Measurements from ENCODE around the gene CRIP2. TPM values are rescaled to one million over a fixed set of nuclear protein-coding genes. Genes with fewer than 3 reads are reported as not detected.

CRIP2 gene
- total and polyA plus RNA-seq, 2 donors (not counting 3 experiments of a cell fraction or from before 2014, with no cell fraction given) = 322 to 954 TPM

GRCh38 chr14:105427936-105428485, 46.6 kb upstream of the CRIP2 start:
- no peaks in the 10 kb centered on the region for H3K9me1 ChIP-seq (replicated peaks; ENCODE audit: control insufficient read depth, extremely low read depth, insufficient read depth, low read length)
- no TSS peak for BruUV-seq (replicated peaks)
- no peak for DNase-seq (ENCODE audit: low read depth, low spot score)
- no peaks in the 10 kb centered on the region for H3K9me3 ChIP-seq (replicated peaks; ENCODE audit: control insufficient read depth, insufficient read depth, low read length)
- no peak overlapping the region for H3K4me2 ChIP-seq (ENCODE audit: insufficient read depth, low read length)
- no peaks in the 10 kb centered on the region for H3K27me3 ChIP-seq (ENCODE audit: control insufficient read depth in 2 of 2, insufficient read depth in 2 of 2, low read length in 2 of 2)
- FAIRE-seq = no peak
- no peak overlapping the region for H3K9ac ChIP-seq (replicated peaks; ENCODE audit: extremely low read depth, insufficient read depth, low read length)
- peaks cover 26% of the 10 kb centered on the region for H3K4me1 ChIP-seq (ENCODE audit: control insufficient read depth, extremely low read depth, insufficient read depth, low read length)
- H3K4me3 ChIP-seq (replicated peaks in 1 of 3; ENCODE audit: insufficient read depth in 1 of 3, low read depth in 1 of 3, low read length in 3 of 3) = no peak overlapping the region
- dilution Hi-C loops (cut with MboI; ENCODE audit: extremely low pct_ligation_motif_present, low sequenced_read_pairs) = no loop called here
- ChIA-PET CTCF (interaction anchor here (4.7 kb wide), 1 partner anchor 53 kb away, joined by 23 read pairs; no protein-coding TSS in a partner anchor), POLR2A (interaction anchor here (0.7 kb wide), 1 partner anchor 16 kb away, joined by 4 read pairs; no protein-coding TSS in a partner anchor)
- peaks cover 2 to 10% of the 10 kb centered on the region in 2 experiments for H3K36me3 ChIP-seq (ENCODE audit: control insufficient read depth in 2 of 2, extremely low read depth in 1 of 2, insufficient read depth in 2 of 2, low read length in 2 of 2)
- no peaks in the 10 kb centered on the region for H4K20me1 ChIP-seq (replicated peaks; ENCODE audit: control insufficient read depth, extremely low read depth, insufficient read depth, low read length)
- H3K27ac ChIP-seq (ENCODE audit: insufficient read depth, low read depth, low read length) = no peak overlapping the region
- peaks cover 77% of the 10 kb centered on the region for H3K79me2 ChIP-seq (ENCODE audit: control insufficient read depth, insufficient read depth, low read length)
- no peak overlapping the region for H2AFZ ChIP-seq (ENCODE audit: low read depth, low read length)
- no peak for TF ChIP-seq CTCF (IDR thresholded peaks at IDR 0.05; ENCODE audit: extremely low read depth in 1 of 2, insufficient read depth in 1 of 2, low read depth in 1 of 2, low read length in 2 of 2)
- TF ChIP-seq MYC (IDR thresholded peaks at IDR 0.05; ENCODE audit: low read depth, low read length) = no peak
- no peak for TF ChIP-seq POLR2AphosphoS5 (IDR thresholded peaks at IDR 0.05; ENCODE audit: insufficient read depth, low read depth, low read length)
- no peak for TF ChIP-seq EZH2 (IDR thresholded peaks at IDR 0.05; ENCODE audit: borderline replicate concordance, low read depth, low read length, severe bottlenecking)
- no peak for TF ChIP-seq FOS (IDR thresholded peaks at IDR 0.05; ENCODE audit: borderline replicate concordance, insufficient read depth, low read length)
- TF ChIP-seq JUN (IDR thresholded peaks at IDR 0.05; ENCODE audit: borderline replicate concordance, insufficient read depth, insufficient read length, low read depth) = no peak
- no peak for TF ChIP-seq MAX (IDR thresholded peaks at IDR 0.05; ENCODE audit: insufficient read depth, insufficient read length)
- no peak for TF ChIP-seq GATA2 (IDR thresholded peaks at IDR 0.05; ENCODE audit: insufficient read depth, insufficient read length, low read depth, low read length)
- TF ChIP-seq POLR2A (IDR thresholded peaks at IDR 0.05; ENCODE audit: low read depth, low read length) = no peak
- intact Hi-C loops (cut with micrococcal nuclease) = no loop called here

Data from endothelial cell of umbilical vein (primary cell).